Measurements from ENCODE around the gene STK10.
A peak's percentile ranks its signal among the peaks of the same experiment; 100 is the strongest.

Gene STK10

DNA sequence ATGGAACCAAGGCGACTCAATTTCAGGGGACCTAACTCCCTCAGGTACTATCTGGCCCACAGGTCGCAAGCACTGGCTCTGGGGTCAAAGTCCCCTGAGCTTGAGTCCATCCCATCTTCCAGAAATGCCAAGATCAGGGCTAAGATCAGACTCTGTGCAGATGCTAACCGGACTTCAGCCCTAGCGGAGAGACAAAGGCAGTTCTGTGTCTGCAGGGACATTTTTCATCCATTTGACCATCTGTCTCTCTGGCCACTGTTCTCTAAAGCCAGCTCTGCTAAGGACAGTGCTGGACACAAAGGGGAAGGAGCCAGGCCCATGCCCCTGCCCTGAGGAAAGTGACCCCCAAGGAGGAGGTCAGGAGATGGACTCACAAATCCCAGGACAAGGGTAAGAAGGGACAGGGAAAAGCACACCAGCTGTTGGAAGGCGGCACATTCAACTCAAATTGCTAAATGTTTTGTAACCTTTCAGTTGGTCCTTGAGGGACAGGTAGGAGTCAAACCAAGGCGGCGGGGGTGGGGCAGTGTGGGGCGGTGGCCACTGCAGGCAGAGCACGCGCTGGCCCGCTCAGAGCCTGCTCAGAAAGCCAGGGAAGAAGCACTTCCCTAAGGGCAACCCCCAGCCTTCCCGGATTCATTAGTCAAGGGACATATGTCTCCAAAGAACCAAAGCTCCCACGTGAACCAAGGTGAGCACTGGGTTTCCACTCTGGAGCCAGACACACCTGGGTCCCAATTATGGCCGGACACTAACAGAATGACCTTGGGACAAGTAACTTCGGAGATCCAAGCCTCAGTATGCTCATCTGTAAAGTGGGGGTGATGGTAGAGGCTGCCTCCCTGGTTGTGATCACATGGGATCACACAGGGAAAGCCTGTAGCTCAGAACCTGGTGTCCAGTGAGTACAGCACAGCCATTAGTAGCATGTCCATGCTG lies 42.8 kb downstream of the STK10 start:
- no peak for DNase-seq (ENCODE audit: extremely low read depth in 1 of 2, low read depth in 1 of 2)

DNA sequence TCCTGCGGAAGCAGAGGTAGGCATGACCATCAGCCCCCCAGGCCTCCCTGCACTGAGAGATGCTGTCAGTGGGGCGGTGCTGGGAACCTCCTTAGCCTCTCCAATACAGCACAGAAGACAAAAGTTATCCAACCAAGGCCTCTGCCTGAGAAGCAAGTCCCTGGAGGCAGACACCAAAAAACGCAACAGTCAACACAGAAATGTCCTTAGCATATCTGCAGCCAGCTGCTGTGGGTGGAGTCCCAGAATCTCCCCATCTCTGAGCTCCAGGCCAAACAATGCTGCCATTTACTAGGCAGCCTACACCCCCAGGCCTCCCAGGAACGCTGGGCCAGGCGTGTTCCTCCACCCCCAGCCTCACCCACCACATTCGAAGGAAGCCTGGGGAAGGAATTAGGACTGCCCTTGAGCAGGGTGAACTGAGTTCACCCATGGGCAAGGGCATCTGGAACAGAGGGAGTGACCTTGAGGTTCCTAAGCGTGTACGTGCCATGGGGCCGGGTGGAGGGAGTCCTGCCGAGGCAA lies 43.7 kb downstream of the STK10 start:
- DNase-seq (ENCODE audit: extremely low read depth in 1 of 2, low read depth in 1 of 2), result no peak

DNA sequence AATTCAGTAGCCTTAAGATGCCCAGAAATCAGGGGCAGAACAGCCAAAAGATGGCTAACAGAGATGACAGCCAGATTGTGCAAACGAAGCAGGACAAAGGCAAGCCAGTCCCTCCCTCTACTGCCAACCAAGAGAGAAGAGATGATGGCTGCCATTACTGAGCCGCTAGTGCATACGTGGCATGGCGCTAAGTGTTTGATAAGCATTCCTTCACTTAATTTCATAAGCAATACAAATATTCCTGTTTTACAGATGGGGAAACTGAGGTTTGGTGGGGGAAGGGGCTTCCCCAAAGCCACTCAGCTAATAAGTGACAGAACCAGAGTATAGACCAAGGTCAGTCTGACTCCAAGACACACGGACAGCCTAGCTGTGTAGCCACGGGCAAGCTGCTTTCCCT lies 44.1 kb downstream of the STK10 start:
- DNase-seq (ENCODE audit: extremely low read depth in 1 of 2, low read depth in 1 of 2), result no peak

DNA sequence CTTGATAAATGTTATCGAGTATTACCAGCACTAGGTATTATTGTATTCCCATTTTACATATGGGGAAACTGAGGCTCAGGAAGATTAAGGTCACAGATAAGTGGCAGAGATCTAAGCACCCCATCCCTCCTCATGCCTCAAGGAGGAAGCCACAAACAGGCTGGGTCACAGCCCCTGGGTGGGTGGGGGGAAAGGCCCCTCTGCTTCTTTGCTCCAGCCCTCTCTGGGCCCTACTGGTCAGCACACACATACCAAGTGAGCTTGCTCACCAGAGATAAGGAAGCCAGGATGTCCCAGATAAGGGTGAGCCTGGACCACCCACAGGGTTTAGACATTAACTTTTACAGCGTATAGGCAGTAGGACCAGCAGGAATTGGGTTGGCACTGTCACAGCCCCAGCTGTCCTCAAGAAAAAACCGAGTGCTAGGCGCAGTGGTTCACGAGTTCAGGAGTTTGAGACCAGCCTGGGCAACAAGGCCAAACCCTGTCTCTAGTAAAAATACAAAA lies 45.3 kb downstream of the STK10 start:
- no peak for DNase-seq (ENCODE audit: extremely low read depth in 1 of 2, low read depth in 1 of 2)

DNA sequence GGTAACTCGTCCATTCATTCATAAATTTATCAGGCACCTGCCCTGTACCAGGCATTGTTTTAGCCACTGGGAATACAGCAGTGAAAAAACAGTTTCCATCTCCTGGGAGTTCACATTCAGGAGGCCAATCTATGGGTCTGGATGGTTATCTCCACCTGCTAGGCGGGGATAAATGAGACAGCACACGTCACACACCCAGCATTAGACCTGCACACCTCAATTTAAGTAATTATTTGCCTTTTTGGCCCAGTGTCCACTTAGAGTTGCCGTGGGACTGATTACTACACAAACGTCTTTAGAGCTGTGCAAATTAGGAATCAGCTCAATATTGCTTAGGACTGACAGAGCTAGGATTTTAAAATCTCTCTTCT lies 46.1 kb downstream of the STK10 start:
- DNase-seq (ENCODE audit: extremely low read depth in 1 of 2, low read depth in 1 of 2), result no peak

DNA sequence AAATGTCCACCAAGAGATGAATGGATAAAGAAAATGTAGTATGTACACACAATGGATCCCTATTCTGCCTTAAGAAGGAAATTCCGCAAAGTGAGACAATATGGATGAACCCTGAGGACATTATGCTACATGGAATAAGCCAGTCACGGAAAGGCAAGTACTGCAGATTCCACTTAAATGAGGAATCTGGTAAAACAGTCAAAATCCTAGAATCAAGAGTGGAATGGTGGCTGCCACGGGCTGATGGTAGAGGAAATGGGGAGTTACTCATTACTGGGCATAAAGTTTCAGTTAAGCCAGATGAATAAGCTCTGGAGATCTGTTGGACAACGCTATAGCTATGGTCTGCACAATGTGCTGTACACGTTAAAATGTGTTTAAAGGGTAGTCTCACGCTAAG lies 47.2 kb downstream of the STK10 start:
- no peak for DNase-seq (ENCODE audit: extremely low read depth in 1 of 2, low read depth in 1 of 2)

DNA sequence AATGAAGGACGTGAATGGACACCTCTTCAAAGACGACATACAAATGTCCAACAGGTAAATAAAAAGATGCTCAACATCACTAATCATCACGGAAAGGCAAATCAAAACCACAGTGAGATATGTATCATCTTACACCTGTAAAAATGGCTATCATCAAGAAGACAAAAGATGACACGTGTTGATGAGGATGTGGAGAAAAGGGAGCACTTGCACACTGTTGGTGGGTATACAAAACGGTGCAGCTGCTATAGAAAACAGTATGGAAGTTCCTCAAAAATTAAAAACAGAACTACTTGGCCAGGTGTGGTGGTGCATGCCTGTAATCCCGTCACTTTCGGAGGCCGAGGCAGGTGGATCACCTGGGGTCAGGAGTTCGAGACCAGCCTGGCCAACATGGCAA lies 47.9 kb downstream of the STK10 start:
- no peak for DNase-seq (ENCODE audit: extremely low read depth in 1 of 2, low read depth in 1 of 2)

DNA sequence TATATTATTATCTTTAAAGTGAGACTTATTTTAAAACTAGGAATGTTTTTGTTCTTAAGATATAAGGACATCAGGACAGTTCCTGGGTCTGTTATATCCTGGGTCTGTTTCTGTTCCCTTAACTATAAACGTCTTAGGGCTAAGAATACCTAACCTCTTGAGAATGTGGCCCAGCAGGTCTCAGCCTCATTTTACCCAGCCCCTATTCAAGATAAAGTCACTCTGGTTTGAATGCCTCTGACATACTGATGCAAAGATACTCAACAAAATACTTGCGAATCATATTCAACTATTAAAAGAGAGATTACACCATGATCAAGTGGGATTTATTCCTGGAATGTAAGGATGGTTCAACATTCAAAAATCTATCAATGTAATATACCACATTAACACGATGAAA lies 51.0 kb downstream of the STK10 start:
- no peak for DNase-seq (ENCODE audit: extremely low read depth in 1 of 2, low read depth in 1 of 2)

DNA sequence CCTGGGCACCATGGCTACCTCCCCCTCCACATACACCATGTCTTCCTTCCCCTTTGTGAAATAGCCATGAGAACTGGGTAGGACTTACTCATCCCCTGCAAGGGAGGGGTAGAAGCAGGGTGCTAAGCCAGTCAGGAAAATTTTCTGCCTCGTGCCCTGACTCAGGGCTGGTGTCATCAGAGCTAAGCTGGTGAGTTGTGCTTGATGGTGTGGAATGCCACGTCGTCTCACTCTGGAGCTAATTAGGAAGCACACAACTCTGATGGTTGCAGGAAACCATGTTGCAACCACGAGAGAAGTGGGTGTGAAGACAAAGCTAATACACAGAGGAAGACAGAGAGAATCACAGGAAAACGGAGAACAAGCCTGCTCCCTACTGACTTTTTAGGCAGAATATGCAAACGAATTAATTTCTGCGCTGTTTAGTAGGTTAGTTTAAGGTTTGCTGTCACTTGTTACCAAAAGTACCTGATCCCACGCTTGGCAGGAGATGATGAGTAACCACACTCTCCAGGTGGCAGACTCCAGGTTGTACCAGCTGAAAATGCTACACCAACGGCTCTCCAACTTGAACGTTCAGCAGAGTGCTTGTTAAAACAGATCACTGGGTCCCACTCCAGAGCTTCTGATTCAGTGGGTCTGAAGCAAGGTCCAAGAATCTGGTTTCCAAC lies 54.5 kb downstream of the STK10 start:
- DNase-seq (ENCODE audit: extremely low read depth in 1 of 2, low read depth in 1 of 2), result peak; percentile 36 to 65

DNA sequence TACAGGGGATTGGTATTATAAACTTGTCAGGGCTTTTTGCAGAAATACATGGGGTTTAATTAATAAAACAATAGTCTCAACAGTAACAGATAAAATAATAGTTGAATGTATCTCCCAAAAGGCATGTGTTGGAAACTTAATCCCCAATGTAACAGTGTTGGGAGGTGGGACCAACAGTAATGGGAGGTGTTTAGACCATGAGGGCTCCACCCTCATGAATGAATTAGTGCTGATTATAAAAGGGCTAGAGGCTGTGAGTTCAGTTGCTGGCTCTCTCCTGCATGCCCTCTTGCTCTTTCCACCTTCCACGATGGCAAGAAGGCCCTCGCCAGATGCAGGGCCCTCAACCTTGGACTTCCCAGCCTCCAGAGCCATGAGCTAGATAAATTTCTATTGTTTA lies 56.3 kb downstream of the STK10 start:
- DNase-seq (ENCODE audit: extremely low read depth in 1 of 2, low read depth in 1 of 2), result no peak

DNA sequence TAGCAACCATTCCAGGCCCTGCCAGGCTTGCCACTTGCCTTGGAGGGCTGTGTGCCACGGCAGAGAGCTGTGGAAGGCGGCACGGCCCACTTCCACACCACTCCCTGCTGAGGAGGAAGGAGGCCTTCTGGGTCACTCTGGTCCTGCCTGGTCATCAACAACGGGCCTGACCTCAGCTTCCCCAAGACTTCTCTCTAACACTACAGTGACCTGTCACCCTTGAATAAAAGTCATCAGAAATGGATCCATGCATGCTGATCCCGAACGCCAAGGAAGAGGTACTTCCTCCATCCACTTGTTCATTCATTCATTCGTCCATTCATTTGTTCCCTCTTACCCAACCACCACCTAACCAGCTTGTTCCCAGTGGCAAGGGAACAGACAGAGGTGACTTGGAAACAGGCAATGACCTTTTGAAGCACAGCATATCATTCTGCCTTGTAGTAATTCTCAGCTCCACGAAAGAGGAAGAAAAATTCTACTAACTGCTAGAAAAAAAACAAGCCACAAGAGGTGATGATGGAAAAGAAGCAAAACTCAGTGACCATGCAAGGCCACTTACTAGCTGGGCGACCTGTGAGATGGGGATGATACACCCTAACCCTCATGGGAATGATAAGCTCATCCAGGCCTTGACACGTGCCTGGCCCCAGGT lies 58.6 kb downstream of the STK10 start:
- DNase-seq (ENCODE audit: extremely low read depth in 1 of 2, low read depth in 1 of 2), result no peak

DNA sequence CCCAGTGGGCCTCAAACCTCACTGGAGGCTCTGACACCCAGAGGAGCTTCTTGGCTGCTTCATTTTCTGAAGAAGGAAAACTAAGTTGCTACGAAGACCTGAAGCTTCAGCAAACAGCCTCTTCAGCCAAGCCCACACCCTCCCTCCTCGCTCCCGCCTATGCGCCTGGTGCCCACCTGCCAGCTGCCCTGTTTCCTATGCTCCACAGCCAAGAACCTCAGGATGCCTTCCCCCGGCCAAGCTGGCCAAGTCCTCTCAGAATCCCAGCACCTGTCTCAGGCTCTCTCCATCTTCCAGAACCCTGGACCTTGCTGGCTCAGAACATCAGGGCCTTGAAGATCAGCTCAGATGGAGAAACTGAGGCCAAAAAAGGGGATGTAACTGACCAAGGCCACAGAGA lies 60.4 kb downstream of the STK10 start:
- DNase-seq (ENCODE audit: extremely low read depth in 1 of 2, low read depth in 1 of 2), result no peak

DNA sequence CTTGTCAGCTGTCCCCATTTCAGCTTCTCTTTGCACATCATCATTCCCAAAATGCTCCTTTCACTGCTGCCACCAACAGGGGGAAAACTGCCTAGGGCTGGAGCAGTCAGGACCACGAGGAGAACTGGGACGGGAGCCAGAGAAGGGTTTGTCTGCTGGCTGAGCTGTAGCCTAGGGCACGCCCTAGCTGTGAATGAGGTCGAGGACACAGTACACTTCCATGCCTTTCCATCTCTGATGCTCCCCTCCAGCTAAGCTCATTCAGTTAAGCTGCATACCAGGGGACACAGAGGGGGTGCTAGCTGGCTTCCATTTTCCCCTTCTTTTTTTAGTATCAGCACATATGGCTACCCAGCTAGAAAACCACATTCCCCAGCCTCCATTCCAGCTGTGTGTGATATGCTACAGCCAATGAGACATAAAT lies 64.7 kb downstream of the STK10 start:
- DNase-seq (ENCODE audit: extremely low read depth in 1 of 2, low read depth in 1 of 2), result no peak

DNA sequence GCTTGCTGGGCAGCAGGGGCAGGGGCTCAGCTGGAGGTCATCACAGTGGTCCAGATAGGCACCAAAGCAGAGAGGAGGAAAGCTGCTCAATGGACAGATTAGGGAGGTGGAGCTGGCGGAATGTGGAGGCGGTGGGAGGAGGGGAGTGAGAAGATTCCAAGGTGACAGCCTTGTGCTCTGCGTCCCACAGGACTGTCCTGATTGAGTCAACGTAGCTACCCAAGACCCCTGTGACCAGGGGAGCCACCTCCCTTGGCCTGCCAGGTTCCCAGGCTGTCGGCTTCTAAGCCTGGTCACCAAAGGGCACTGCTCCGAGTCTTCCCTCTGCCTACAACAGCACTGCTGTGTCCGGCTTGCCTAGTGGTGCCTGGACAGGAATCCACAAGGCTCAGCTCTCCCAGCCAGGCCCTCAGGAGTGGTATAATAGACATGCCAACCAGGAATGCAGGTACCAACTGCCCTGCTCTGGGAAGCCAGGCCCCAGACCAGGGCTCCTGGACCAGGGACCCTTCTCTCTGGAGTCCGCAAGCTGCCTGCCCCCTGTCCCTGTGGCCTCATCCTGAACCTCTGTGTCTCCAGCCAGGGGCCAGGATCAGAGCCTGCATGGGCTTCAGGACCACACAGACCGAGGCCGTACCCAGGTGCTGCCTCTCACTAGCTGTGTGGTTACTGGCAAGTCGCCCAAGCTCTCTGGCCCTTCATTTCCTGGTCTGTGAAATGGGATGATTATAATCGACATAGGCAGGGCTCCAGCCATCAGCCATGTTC lies 67.9 kb downstream of the STK10 start:
- DNase-seq (ENCODE audit: extremely low read depth in 1 of 2, low read depth in 1 of 2), result no peak

DNA sequence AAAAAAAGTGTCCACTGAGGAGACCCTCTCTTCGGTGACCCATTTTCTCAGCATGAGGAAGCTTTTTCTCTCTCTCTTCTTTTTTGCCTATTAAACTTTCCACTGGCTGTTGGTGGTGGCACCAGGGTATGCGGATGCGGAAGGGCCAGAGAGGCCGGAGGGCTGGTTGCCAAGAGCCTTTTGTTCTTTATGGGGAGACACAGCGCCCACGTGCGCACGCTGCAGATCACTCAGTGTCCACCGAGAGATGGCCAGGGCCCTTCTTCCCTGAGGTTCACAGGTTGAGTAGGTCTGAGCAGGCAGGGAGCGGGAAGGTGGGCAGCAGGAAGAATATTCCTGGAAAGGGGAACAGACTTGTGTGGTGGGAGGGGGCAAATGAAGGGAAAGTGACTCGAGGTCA lies 69.1 kb downstream of the STK10 start:
- DNase-seq (ENCODE audit: extremely low read depth in 1 of 2, low read depth in 1 of 2), result no peak

DNA sequence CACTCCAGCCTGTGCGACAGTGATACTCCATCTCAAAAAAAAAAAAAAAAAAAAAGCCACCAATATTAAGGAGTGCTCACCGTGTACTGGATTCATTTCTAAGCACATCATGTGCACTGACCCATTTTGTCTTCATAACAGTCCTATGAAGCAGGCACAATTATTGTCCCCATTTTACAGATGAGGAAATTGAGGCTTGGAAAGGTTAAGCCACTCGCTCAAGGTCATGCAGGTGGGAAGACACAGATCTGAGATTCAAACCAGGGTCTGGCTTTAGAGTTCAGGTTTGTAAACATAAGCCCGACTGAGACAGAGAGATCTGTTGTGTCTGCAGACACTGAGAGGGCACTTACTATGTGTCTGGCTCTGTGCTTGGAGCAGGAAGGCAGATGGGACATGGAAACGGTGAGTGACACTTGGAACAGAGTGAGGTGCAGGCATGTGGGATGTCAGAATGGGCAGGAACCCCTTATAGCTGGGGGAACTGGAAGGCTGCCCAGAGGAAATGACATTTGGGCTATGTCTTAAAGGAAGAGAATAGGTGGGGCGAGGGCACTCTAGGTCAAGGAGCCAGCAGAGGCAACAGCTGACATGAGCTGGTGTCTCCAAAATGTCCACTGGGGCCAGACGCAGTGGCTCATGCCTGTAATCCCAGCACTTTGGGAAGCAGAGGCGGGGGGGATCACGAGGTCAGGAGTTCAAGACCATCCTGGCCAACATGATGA lies 69.9 kb downstream of the STK10 start:
- no peak for DNase-seq (ENCODE audit: extremely low read depth in 1 of 2, low read depth in 1 of 2)

DNA sequence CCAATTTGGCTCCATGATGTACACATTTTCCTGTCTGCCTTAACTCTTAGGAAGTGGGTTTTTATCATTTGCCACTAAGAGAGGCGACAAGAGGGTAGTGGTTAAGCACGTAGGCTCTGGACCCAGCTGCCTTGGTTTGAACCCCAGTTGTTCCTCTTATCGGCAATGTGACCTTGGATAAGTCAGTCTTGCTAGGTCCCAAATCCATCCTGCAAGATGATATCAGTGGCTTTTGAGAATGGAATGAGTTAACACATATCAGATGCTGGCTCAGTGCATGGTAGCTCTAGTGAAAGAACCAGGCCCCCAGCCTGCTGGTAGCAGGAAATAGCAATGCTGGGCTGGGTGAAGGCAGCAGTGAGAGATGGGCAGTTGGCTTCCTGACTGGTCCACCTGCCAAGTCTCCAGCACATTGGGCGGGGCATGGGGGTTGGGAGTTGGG lies 72.5 kb downstream of the STK10 start:
- no peak for DNase-seq (ENCODE audit: extremely low read depth in 1 of 2, low read depth in 1 of 2)

DNA sequence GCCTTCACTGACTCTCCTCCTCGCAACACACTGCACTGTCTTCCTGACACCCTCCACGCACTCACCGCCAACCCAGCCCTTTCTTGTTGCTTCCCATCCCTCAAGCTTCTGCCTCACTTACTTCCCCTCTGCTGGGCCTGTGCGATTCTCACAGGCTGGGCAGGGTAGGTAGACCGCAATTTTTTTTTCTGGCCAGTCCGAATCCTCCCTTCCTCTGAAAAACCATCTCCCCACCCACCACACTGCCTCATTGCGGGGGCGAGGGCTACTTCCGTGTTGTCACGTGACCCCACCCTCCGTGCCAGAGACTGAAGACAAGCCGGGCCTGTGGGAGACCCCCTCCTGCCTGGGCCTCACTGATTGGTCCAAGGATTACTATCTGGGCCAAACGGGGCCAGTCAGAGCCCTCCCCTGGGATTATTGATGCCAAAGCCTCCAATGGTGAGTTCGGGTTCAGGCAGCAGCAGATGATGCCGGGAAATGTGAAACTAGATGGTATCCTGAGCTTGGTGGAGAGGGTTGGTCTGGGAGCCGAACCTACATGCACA lies 73.1 kb downstream of the STK10 start:
- DNase-seq (ENCODE audit: extremely low read depth in 1 of 2, low read depth in 1 of 2), result peak; percentile 84 to 95

DNA sequence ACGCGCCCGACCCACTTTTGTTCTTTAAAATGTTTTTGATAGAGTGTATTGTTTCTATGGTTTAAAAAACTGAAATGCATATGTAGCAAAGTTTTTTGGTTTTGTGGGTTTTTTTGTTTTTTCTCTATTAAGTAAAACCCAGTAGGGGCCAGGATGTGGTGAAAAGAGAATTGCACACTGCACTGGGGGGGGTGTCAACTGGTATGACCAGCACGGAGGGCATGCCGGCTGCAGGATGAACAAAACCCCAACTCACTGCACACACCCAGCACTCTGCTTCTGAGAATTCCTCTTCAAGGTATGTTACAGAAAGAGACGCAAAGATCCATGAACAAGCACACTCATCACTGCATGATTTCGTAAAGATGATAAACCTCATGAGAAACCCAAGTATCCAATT lies 75.0 kb downstream of the STK10 start:
- peak; percentile 68 to 80 for DNase-seq (ENCODE audit: extremely low read depth in 1 of 2, low read depth in 1 of 2)

DNA sequence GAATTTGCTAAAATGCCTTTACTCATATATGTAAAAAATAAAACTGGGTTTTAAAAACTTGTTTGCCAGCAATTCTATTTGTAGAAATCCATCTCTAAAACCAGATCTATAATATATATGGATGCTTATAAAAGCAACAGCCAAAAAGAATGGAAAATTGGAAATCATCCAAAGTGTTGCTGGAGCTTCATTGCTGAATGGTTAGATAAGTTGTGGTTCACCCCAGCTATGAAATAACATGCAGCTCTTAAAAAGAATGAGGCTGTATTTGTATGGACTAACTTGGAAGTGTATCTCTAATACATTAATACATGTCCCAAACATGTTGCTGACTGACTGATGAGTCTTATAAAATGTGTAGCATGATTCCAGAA lies 76.2 kb downstream of the STK10 start:
- no peak for DNase-seq (ENCODE audit: extremely low read depth in 1 of 2, low read depth in 1 of 2)
